Stimulated activated naive B cell treated with anti-CD40 and anti-IgM and Interleukin-4, amounts not matched to agents 10 μg/mL and 1 μg/mL and 100 μg/mL, for 72 hours (primary cell): Measurements from ENCODE around the gene ANKRD17.
"Not testable (repeated sequence)": the region's sequence is repeated elsewhere in the genome, so short reads cannot be mapped to it uniquely, and the experiment has no call there.

Experiments
- ATAC-seq, 2 donors: fragments of 150-1000 bp; cut with Tn5 transposase; replicated peaks; 2 replicates each; pipeline ENCODE4 v1.10.0; 2021; ENCODE audit warnings: moderate library complexity in 1 of 2
- DNase-seq: peaks from one replicate; pipeline ENCODE4 v3.0.0; 2021
- H3K27ac Mint-ChIP-seq: one replicate; pipeline ENCODE4 v1.8.0; 2022; ENCODE audit warnings: mild to moderate bottlenecking, mixed read lengths
- H3K27me3 Mint-ChIP-seq, 2 donors: one replicate each; pipeline ENCODE4 v1.8.0; 2022; ENCODE audit warnings: mixed read lengths in 2 of 2
- H3K36me3 Mint-ChIP-seq, 2 donors: one replicate each; pipeline ENCODE4 v1.8.0; 2022; ENCODE audit warnings: mixed read lengths in 2 of 2, mild to moderate bottlenecking in 1 of 2
- H3K4me1 Mint-ChIP-seq, 2 donors: one replicate each; pipeline ENCODE4 v1.8.0; 2022; ENCODE audit warnings: mixed read lengths in 2 of 2, mild to moderate bottlenecking in 1 of 2
- H3K4me3 Mint-ChIP-seq, 2 donors: one replicate each; pipeline ENCODE4 v1.8.0; 2022; ENCODE audit warnings: mild to moderate bottlenecking in 2 of 2, mixed read lengths in 2 of 2, moderate library complexity in 1 of 2
- H3K9me3 Mint-ChIP-seq, 2 donors: one replicate each; pipeline ENCODE4 v1.8.0; 2022; ENCODE audit warnings: mixed read lengths in 2 of 2, mild to moderate bottlenecking in 1 of 2

Gene ANKRD17

GRCh38 chr4:73203976-73204375 is 54.6 kb downstream of the ANKRD17 start:
- H3K4me1 Mint-ChIP-seq, result peaks cover 21 to 41% of the 10 kb centered on the region in 2 donors
- not testable (repeated sequence) for H3K27me3 Mint-ChIP-seq, DNase-seq, H3K4me3 Mint-ChIP-seq, ATAC-seq, H3K27ac Mint-ChIP-seq
- peaks cover 7 to 11% of the 10 kb centered on the region in 2 donors for H3K9me3 Mint-ChIP-seq
- peaks cover 34 to 55% of the 10 kb centered on the region in 2 donors for H3K36me3 Mint-ChIP-seq

- DNase-seq (no peak), ATAC-seq (no peak)
- Mint-ChIP-seq H3K4me3 (no peak overlapping the region), H3K27ac (no peak overlapping the region), H3K27me3 (no peaks in the 10 kb centered on the region), H3K36me3 (peaks cover 6 to 15% of the 10 kb centered on the region in 2 donors), H3K4me1 (peaks cover 16 to 36% of the 10 kb centered on the region in 2 donors), H3K9me3 (peaks cover 0 to 1% of the 10 kb centered on the region in 2 donors)
Measured at GRCh38 chr4:73197220-73197619, 61.4 kb downstream of the ANKRD17 start.

GRCh38 chr4:73194064-73194463 is 64.5 kb downstream of the ANKRD17 start:
- ATAC-seq (no peak), DNase-seq (no peak)
- Mint-ChIP-seq H3K4me1 (peaks cover 15 to 47% of the 10 kb centered on the region in 2 donors), H3K4me3 (no peak overlapping the region), H3K9me3 (no peaks in the 10 kb centered on the region), H3K36me3 (peaks cover 18 to 26% of the 10 kb centered on the region in 2 donors), H3K27me3 (no peaks in the 10 kb centered on the region), H3K27ac (no peak overlapping the region)

- Mint-ChIP-seq H3K27ac (peak overlapping the region; percentile 80), H3K4me1 (peaks cover 15 to 48% of the 10 kb centered on the region in 2 donors), H3K27me3 (no peaks in the 10 kb centered on the region), H3K4me3 (peak overlapping the region in 1 of 2 donors; percentile 10), H3K36me3 (peaks cover 21 to 26% of the 10 kb centered on the region in 2 donors), H3K9me3 (no peaks in the 10 kb centered on the region)
- DNase-seq (no peak), ATAC-seq (peak in 1 of 2 donors; percentile 16)
Measured at GRCh38 chr4:73193659-73194058, 64.9 kb downstream of the ANKRD17 start.

GRCh38 chr4:73193155-73193554 is 65.4 kb downstream of the ANKRD17 start:
- Mint-ChIP-seq H3K4me3 (no peak overlapping the region), H3K27ac (peak overlapping the region; percentile 80), H3K9me3 (no peaks in the 10 kb centered on the region), H3K27me3 (no peaks in the 10 kb centered on the region), H3K4me1 (peaks cover 15 to 47% of the 10 kb centered on the region in 2 donors), H3K36me3 (peaks cover 21 to 26% of the 10 kb centered on the region in 2 donors)
- ATAC-seq, result peak; percentile 86 to 93
- DNase-seq, result no peak

- DNase-seq, result no peak
- Mint-ChIP-seq H3K4me3 (no peak overlapping the region), H3K9me3 (no peaks in the 10 kb centered on the region), H3K27me3 (no peaks in the 10 kb centered on the region), H3K36me3 (peaks cover 19 to 22% of the 10 kb centered on the region in 2 donors), H3K27ac (no peak overlapping the region), H3K4me1 (peaks cover 11 to 37% of the 10 kb centered on the region in 2 donors)
- ATAC-seq, result no peak
Measured at GRCh38 chr4:73189274-73189810, 69.3 kb downstream of the ANKRD17 start.

- H3K4me1 Mint-ChIP-seq, result peaks cover 8 to 29% of the 10 kb centered on the region in 2 donors
- no peaks in the 10 kb centered on the region for H3K27me3 Mint-ChIP-seq
- no peaks in the 10 kb centered on the region for H3K9me3 Mint-ChIP-seq
- no peak overlapping the region for H3K27ac Mint-ChIP-seq
- ATAC-seq, result peak; percentile 76 to 79
- H3K4me3 Mint-ChIP-seq, result no peak overlapping the region
- DNase-seq, result no peak
- peaks cover 19 to 28% of the 10 kb centered on the region in 2 donors for H3K36me3 Mint-ChIP-seq
Measured at GRCh38 chr4:73187325-73187724, 71.3 kb downstream of the ANKRD17 start.

- ATAC-seq, result no peak
- Mint-ChIP-seq H3K9me3 (no peaks in the 10 kb centered on the region), H3K4me3 (no peak overlapping the region), H3K4me1 (peaks cover 12 to 29% of the 10 kb centered on the region in 2 donors), H3K36me3 (peaks cover 15 to 25% of the 10 kb centered on the region in 2 donors), H3K27me3 (no peaks in the 10 kb centered on the region), H3K27ac (no peak overlapping the region)
- no peak for DNase-seq
Measured at GRCh38 chr4:73185903-73186302, 72.7 kb downstream of the ANKRD17 start.

GRCh38 chr4:73181231-73181630 is 77.4 kb downstream of the ANKRD17 start:
- no peak overlapping the region for H3K4me3 Mint-ChIP-seq
- H3K9me3 Mint-ChIP-seq, result no peaks in the 10 kb centered on the region
- ATAC-seq (peak; percentile 45 to 68), DNase-seq (no peak)
- H3K36me3 Mint-ChIP-seq, result peaks cover 6 to 13% of the 10 kb centered on the region in 2 donors
- peaks cover 15 to 35% of the 10 kb centered on the region in 2 donors for H3K4me1 Mint-ChIP-seq
- no peak overlapping the region for H3K27ac Mint-ChIP-seq
- no peaks in the 10 kb centered on the region for H3K27me3 Mint-ChIP-seq

- peak; percentile 39 to 44 for ATAC-seq
- Mint-ChIP-seq H3K9me3 (peaks cover 11 to 13% of the 10 kb centered on the region in 2 donors), H3K27me3 (no peaks in the 10 kb centered on the region), H3K4me1 (peaks cover 21 to 54% of the 10 kb centered on the region in 2 donors), H3K36me3 (peaks cover 33 to 42% of the 10 kb centered on the region in 2 donors), H3K27ac (no peak overlapping the region), H3K4me3 (no peak overlapping the region)
- DNase-seq, result no peak
Measured at GRCh38 chr4:73178389-73178788, 80.2 kb downstream of the ANKRD17 start.

- Mint-ChIP-seq H3K4me1 (peaks cover 11 to 44% of the 10 kb centered on the region in 2 donors), H3K27me3 (no peaks in the 10 kb centered on the region), H3K36me3 (peaks cover 79 to 86% of the 10 kb centered on the region in 2 donors), H3K9me3 (peaks cover 16% of the 10 kb centered on the region in 2 donors), H3K27ac (no peak overlapping the region), H3K4me3 (no peak overlapping the region)
- ATAC-seq (no peak), DNase-seq (no peak)
Measured at GRCh38 chr4:73172161-73172560, 86.4 kb downstream of the ANKRD17 start.

- H3K9me3 Mint-ChIP-seq, result peaks cover 20 to 21% of the 10 kb centered on the region in 2 donors
- H3K4me1 Mint-ChIP-seq, result peaks cover 11 to 34% of the 10 kb centered on the region in 2 donors
- DNase-seq (no peak), ATAC-seq (no peak)
- peaks cover 82 to 91% of the 10 kb centered on the region in 2 donors for H3K36me3 Mint-ChIP-seq
- H3K27me3 Mint-ChIP-seq, result no peaks in the 10 kb centered on the region
- no peak overlapping the region for H3K4me3 Mint-ChIP-seq
- H3K27ac Mint-ChIP-seq, result no peak overlapping the region
Measured at GRCh38 chr4:73170518-73171198, 87.9 kb downstream of the ANKRD17 start.

GRCh38 chr4:73166212-73166611 is 92.4 kb downstream of the ANKRD17 start:
- Mint-ChIP-seq H3K4me1 (peaks cover 5 to 6% of the 10 kb centered on the region in 2 donors), H3K27me3 (no peaks in the 10 kb centered on the region), H3K9me3 (peaks cover 7 to 8% of the 10 kb centered on the region in 2 donors), H3K27ac (no peak overlapping the region), H3K36me3 (peaks cover 56 to 65% of the 10 kb centered on the region in 2 donors), H3K4me3 (no peak overlapping the region)
- DNase-seq (no peak), ATAC-seq (no peak)

- Mint-ChIP-seq H3K4me3 (no peak overlapping the region), H3K27ac (peak overlapping the region; percentile 37), H3K36me3 (peaks cover 39 to 59% of the 10 kb centered on the region in 2 donors), H3K4me1 (peaks cover 0 to 4% of the 10 kb centered on the region in 2 donors), H3K27me3 (no peaks in the 10 kb centered on the region), H3K9me3 (peaks cover 3 to 5% of the 10 kb centered on the region in 2 donors)
- ATAC-seq (no peak), DNase-seq (no peak)
Measured at GRCh38 chr4:73161527-73162185, 96.9 kb downstream of the ANKRD17 start.
